ENCODE data around the gene CD46. TPM values are rescaled to one million over a fixed set of nuclear protein-coding genes. Genes with fewer than 3 reads are reported as not detected.
"Not testable (repeated sequence)": the region's sequence is repeated elsewhere in the genome, so short reads cannot be mapped to it uniquely, and the experiment has no call there.

Gene CD46
- polyA plus RNA-seq, 1 donor from 2014 or later = 393 TPM

DNA sequence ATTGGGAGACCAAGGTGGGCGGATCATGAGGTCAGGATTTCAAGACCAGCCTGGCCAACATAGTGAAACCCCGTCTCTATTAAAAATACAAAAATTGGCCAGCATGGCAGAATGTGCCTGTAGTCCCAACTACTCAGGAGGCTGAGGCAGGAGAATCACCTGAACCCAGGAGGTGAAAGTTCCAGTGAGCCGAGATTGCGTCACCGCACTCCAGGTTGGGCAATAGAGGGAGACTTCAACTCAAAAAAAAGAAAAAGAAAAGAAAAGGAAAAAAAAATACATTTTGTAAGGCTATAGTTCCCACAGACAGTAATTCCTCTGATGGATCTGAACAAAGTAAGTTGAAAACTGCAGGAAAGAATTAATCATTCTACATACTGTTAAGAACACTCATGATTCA, 48.1 kb upstream of the CD46 start:
- no peaks in the 10 kb centered on the region for H3K9me2 ChIP-seq (ENCODE audit: insufficient read depth, low read length)
- H2AFZ ChIP-seq (ENCODE audit: low read depth, low read length) = no peak overlapping the region
- no peak overlapping the region for H3K4me3 ChIP-seq (ENCODE audit: low read length)

DNA sequence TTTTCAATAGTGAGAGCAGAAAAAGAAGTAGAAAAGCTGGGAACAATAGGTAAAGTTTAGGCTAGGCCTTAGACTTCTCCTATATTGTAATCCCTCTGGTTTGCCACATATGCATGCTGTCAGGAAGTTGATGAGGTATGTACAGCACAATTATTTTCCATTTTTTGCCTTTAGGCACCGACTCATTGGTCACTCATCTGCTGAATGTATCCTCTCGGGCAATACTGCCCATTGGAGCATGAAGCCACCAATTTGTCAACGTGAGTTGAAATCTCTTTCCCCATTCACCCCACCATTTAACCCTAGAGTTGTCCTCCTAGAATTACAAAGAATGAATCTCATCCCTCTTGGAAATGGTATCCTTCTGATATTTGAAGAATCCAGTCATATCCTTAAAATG, 43.9 kb upstream of the CD46 start:
- H4K20me1 ChIP-seq (ENCODE audit: insufficient read depth); H3K27ac ChIP-seq (ENCODE audit: low read length); H3K4me3 ChIP-seq (ENCODE audit: low read length); H3K36me3 ChIP-seq (ENCODE audit: insufficient read depth, low read length); H3K9me2 ChIP-seq (ENCODE audit: insufficient read depth, low read length); H3K9me3 ChIP-seq (ENCODE audit: low read length); H3K27me3 ChIP-seq (ENCODE audit: insufficient read depth, low read depth, low read length); H3K4me2 ChIP-seq (ENCODE audit: low read length); H3K79me2 ChIP-seq (replicated peaks; ENCODE audit: insufficient read depth, low read length); H3F3A ChIP-seq (ENCODE audit: insufficient read depth, low read length, poor library complexity, severe bottlenecking); H2AFZ ChIP-seq (ENCODE audit: low read depth, low read length); H3K9ac ChIP-seq (ENCODE audit: low read length): not testable (repeated sequence)

More for the DNA sequence above, 48.1 kb upstream of the CD46 start:
- H3K27me3 ChIP-seq (ENCODE audit: insufficient read depth, low read depth, low read length) = no peaks in the 10 kb centered on the region
- no peaks in the 10 kb centered on the region for H3K9me3 ChIP-seq (ENCODE audit: low read length)
- H3K4me2 ChIP-seq (ENCODE audit: low read length) = no peak overlapping the region
- H3K9ac ChIP-seq (ENCODE audit: low read length) = no peak overlapping the region
- no peak overlapping the region for H3K27ac ChIP-seq (ENCODE audit: low read length)
- no peak for TF ChIP-seq MXI1 (conservative IDR thresholded peaks at IDR 0.05; ENCODE audit: poor library complexity, severe bottlenecking)
- TF ChIP-seq, protein P1, sequence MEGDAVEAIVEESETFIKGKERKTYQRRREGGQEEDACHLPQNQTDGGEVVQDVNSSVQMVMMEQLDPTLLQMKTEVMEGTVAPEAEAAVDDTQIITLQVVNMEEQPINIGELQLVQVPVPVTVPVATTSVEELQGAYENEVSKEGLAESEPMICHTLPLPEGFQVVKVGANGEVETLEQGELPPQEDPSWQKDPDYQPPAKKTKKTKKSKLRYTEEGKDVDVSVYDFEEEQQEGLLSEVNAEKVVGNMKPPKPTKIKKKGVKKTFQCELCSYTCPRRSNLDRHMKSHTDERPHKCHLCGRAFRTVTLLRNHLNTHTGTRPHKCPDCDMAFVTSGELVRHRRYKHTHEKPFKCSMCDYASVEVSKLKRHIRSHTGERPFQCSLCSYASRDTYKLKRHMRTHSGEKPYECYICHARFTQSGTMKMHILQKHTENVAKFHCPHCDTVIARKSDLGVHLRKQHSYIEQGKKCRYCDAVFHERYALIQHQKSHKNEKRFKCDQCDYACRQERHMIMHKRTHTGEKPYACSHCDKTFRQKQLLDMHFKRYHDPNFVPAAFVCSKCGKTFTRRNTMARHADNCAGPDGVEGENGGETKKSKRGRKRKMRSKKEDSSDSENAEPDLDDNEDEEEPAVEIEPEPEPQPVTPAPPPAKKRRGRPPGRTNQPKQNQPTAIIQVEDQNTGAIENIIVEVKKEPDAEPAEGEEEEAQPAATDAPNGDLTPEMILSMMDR (IDR thresholded peaks at IDR 0.05; ENCODE audit: poor library complexity, severe bottlenecking) = no peak
- TF ChIP-seq EP300 (conservative IDR thresholded peaks at IDR 0.05; ENCODE audit: poor library complexity, severe bottlenecking) = no peak
- no peak for TF ChIP-seq RAD21 (conservative IDR thresholded peaks at IDR 0.05)
- TF ChIP-seq TAF1 (IDR thresholded peaks at IDR 0.05; ENCODE audit: low read depth) = no peak
- H3K79me2 ChIP-seq (replicated peaks; ENCODE audit: insufficient read depth, low read length) = no peaks in the 10 kb centered on the region
- no peaks in the 10 kb centered on the region for H3F3A ChIP-seq (ENCODE audit: insufficient read depth, low read length, poor library complexity, severe bottlenecking)
- H3K36me3 ChIP-seq (ENCODE audit: insufficient read depth, low read length) = no peaks in the 10 kb centered on the region
- H4K20me1 ChIP-seq (ENCODE audit: insufficient read depth) = no peaks in the 10 kb centered on the region

DNA sequence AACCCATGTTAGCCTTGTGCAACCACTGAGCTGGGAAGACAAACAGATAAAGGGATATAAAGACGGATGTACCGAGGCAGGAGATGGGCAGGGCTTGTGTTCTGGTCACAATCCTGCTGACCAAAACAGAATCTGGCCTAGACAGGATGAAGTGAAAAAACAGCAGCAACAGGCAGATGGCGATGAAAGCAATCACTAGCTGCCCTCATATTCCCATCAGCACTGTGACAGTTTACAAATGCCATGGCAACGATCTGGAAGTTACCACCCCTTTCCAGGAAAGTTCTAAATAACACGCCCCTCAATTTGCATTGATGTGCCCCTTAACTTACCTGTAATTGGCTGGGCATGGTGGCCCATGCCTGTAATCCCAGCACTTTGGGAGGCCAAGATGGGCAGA, 40.6 kb upstream of the CD46 start:
- H3K27ac ChIP-seq (ENCODE audit: low read length) = no peak overlapping the region

DNA sequence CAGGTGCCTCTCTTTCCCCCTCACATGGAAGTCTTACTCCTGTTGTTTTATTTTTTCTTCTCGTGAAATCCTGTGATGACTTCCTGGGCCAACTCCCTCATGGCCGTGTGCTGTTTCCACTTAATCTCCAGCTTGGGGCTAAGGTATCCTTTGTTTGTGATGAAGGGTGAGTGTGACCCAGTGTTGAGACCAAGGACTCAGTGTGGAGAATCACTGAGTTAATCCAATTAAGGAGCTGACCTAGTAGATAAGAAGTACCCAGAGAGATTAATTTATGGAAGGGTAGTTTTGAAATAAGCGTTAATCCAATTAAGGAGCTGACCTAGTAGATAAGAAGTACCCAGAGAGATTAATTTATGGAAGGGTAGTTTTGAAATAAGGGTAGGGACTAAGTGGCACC, 39.2 kb upstream of the CD46 start:
- not testable (repeated sequence) for H4K20me1 ChIP-seq (ENCODE audit: insufficient read depth); H3K9me3 ChIP-seq (ENCODE audit: low read length); H3K36me3 ChIP-seq (ENCODE audit: insufficient read depth, low read length); H3K27ac ChIP-seq (ENCODE audit: low read length); H3K4me3 ChIP-seq (ENCODE audit: low read length); H3K4me2 ChIP-seq (ENCODE audit: low read length); H3K9me2 ChIP-seq (ENCODE audit: insufficient read depth, low read length); H3K27me3 ChIP-seq (ENCODE audit: insufficient read depth, low read depth, low read length); H3K9ac ChIP-seq (ENCODE audit: low read length); H2AFZ ChIP-seq (ENCODE audit: low read depth, low read length); H3F3A ChIP-seq (ENCODE audit: insufficient read depth, low read length, poor library complexity, severe bottlenecking); H3K79me2 ChIP-seq (replicated peaks; ENCODE audit: insufficient read depth, low read length)

More for the DNA sequence above, 40.6 kb upstream of the CD46 start:
- H2AFZ ChIP-seq (ENCODE audit: low read depth, low read length) = no peak overlapping the region
- H3K9me3 ChIP-seq (ENCODE audit: low read length) = no peaks in the 10 kb centered on the region
- H3K9ac ChIP-seq (ENCODE audit: low read length) = no peak overlapping the region
- TF ChIP-seq SMC3 (conservative IDR thresholded peaks at IDR 0.05; ENCODE audit: poor library complexity) = no peak
- TF ChIP-seq EZH2 (IDR thresholded peaks at IDR 0.05; ENCODE audit: borderline replicate concordance, insufficient read depth, low read length, poor library complexity, severe bottlenecking) = no peak
- TF ChIP-seq, protein P1 (IDR thresholded peaks at IDR 0.05; ENCODE audit: poor library complexity, severe bottlenecking) = no peak
- no peak for TF ChIP-seq TAF1 (IDR thresholded peaks at IDR 0.05; ENCODE audit: low read depth)
- TF ChIP-seq, protein P2, sequence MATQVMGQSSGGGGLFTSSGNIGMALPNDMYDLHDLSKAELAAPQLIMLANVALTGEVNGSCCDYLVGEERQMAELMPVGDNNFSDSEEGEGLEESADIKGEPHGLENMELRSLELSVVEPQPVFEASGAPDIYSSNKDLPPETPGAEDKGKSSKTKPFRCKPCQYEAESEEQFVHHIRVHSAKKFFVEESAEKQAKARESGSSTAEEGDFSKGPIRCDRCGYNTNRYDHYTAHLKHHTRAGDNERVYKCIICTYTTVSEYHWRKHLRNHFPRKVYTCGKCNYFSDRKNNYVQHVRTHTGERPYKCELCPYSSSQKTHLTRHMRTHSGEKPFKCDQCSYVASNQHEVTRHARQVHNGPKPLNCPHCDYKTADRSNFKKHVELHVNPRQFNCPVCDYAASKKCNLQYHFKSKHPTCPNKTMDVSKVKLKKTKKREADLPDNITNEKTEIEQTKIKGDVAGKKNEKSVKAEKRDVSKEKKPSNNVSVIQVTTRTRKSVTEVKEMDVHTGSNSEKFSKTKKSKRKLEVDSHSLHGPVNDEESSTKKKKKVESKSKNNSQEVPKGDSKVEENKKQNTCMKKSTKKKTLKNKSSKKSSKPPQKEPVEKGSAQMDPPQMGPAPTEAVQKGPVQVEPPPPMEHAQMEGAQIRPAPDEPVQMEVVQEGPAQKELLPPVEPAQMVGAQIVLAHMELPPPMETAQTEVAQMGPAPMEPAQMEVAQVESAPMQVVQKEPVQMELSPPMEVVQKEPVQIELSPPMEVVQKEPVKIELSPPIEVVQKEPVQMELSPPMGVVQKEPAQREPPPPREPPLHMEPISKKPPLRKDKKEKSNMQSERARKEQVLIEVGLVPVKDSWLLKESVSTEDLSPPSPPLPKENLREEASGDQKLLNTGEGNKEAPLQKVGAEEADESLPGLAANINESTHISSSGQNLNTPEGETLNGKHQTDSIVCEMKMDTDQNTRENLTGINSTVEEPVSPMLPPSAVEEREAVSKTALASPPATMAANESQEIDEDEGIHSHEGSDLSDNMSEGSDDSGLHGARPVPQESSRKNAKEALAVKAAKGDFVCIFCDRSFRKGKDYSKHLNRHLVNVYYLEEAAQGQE (IDR thresholded peaks at IDR 0.05; ENCODE audit: borderline replicate concordance) = no peak
- TF ChIP-seq RAD21 (conservative IDR thresholded peaks at IDR 0.05) = no peak
- TF ChIP-seq POLR2AphosphoS5 (IDR thresholded peaks at IDR 0.05) = no peak
- TF ChIP-seq MXI1 (conservative IDR thresholded peaks at IDR 0.05; ENCODE audit: poor library complexity, severe bottlenecking) = no peak
- TF ChIP-seq EP300 (conservative IDR thresholded peaks at IDR 0.05; ENCODE audit: poor library complexity, severe bottlenecking) = no peak
- no peaks in the 10 kb centered on the region for H3K9me2 ChIP-seq (ENCODE audit: insufficient read depth, low read length)
- no peaks in the 10 kb centered on the region for H3K79me2 ChIP-seq (replicated peaks; ENCODE audit: insufficient read depth, low read length)
- H3F3A ChIP-seq (ENCODE audit: insufficient read depth, low read length, poor library complexity, severe bottlenecking) = no peaks in the 10 kb centered on the region
- H3K27me3 ChIP-seq (ENCODE audit: insufficient read depth, low read depth, low read length) = no peaks in the 10 kb centered on the region
- H4K20me1 ChIP-seq (ENCODE audit: insufficient read depth) = no peaks in the 10 kb centered on the region
- no peak overlapping the region for H3K4me2 ChIP-seq (ENCODE audit: low read length)
- no peak overlapping the region for H3K4me3 ChIP-seq (ENCODE audit: low read length)
- no peaks in the 10 kb centered on the region for H3K36me3 ChIP-seq (ENCODE audit: insufficient read depth, low read length)

Measured in neural cell (in vitro differentiated cells).